H9 (cell line): Measurements from ENCODE around the gene CADPS2. TPM values are rescaled to one million over a fixed set of nuclear protein-coding genes. Genes with fewer than 3 reads are reported as not detected.

Source experiments
- DNase-seq: peaks from one replicate; pipeline ENCODE4 v3.0.0-alpha.2; 2017
- H2AFZ ChIP-seq: one replicate; pipeline ENCODE4 v1.6.1; 2013; ENCODE audit warnings: mild to moderate bottlenecking, low read length, control low read depth, moderate library complexity
- H2AK5ac ChIP-seq: 2 replicates; pipeline ENCODE4 v1.6.1; 2013; ENCODE audit warnings: low read length, control low read depth, mixed read lengths; ENCODE audit not compliant: insufficient read length
- H2BK120ac ChIP-seq: one replicate; pipeline ENCODE4 v1.6.1; 2013; ENCODE audit warnings: low read depth, mild to moderate bottlenecking, low read length, control low read depth, inconsistent platforms; ENCODE audit not compliant: poor library complexity, severe bottlenecking
- H2BK12ac ChIP-seq: 2 replicates; pipeline ENCODE4 v1.6.1; 2013; ENCODE audit warnings: low read length, control low read depth, mixed read lengths, low read depth; ENCODE audit not compliant: insufficient read length
- H2BK15ac ChIP-seq: 2 replicates; pipeline ENCODE4 v1.6.1; 2013; ENCODE audit warnings: low read depth, low read length, control low read depth
- H2BK20ac ChIP-seq: one replicate; pipeline ENCODE4 v1.6.1; 2013; ENCODE audit warnings: low read depth, mild to moderate bottlenecking, low read length, control low read depth, inconsistent platforms; ENCODE audit not compliant: poor library complexity, severe bottlenecking
- H2BK5ac ChIP-seq: 2 replicates; pipeline ENCODE4 v1.6.1; 2013; ENCODE audit warnings: low read length, control low read depth, mixed read lengths; ENCODE audit not compliant: insufficient read length
- H3K14ac ChIP-seq: 2 replicates; pipeline ENCODE4 v1.6.1; 2013; ENCODE audit warnings: low read length, control low read depth; ENCODE audit not compliant: insufficient read depth
- H3K18ac ChIP-seq: 2 replicates; pipeline ENCODE4 v1.6.1; 2013; ENCODE audit warnings: low read depth, mild to moderate bottlenecking, mixed read lengths, low read length, control low read depth; ENCODE audit not compliant: insufficient read length
- H3K23ac ChIP-seq: 2 replicates; pipeline ENCODE4 v1.6.1; 2013; ENCODE audit warnings: low read length, control low read depth, mixed read lengths, low read depth; ENCODE audit not compliant: insufficient read length
- H3K23me2 ChIP-seq: 2 replicates; pipeline ENCODE4 v1.6.1; 2013; ENCODE audit warnings: low read depth, mild to moderate bottlenecking, mixed read lengths, low read length, control low read depth; ENCODE audit not compliant: insufficient read length, poor library complexity, severe bottlenecking
- H3K27ac ChIP-seq: 2 replicates; pipeline ENCODE4 v1.5.1; 2013; ENCODE audit warnings: low read length, control low read depth, mixed read lengths, low read depth; ENCODE audit not compliant: insufficient read length
- H3K27me3 ChIP-seq: 2 replicates; pipeline ENCODE4 v1.6.1; 2013; ENCODE audit warnings: low read length, control low read depth, inconsistent platforms; ENCODE audit not compliant: insufficient read depth
- H3K4ac ChIP-seq: 2 replicates; pipeline ENCODE4 v1.6.1; 2013; ENCODE audit warnings: low read depth, mild to moderate bottlenecking, control low read depth, inconsistent platforms, low read length, moderate library complexity
- H3K4me1 ChIP-seq: 2 replicates; pipeline ENCODE4 v1.6.1; 2013; ENCODE audit warnings: low read length, control low read depth, inconsistent platforms; ENCODE audit not compliant: insufficient read depth
- H3K4me2 ChIP-seq: 2 replicates; pipeline ENCODE4 v1.6.1; 2013; ENCODE audit warnings: low read length, control low read depth, mixed read lengths; ENCODE audit not compliant: insufficient read length, insufficient read depth
- H3K56ac ChIP-seq: 2 replicates; pipeline ENCODE4 v1.6.1; 2013; ENCODE audit warnings: low read depth, mild to moderate bottlenecking, mixed read lengths, low read length, control low read depth; ENCODE audit not compliant: insufficient read length
- H3K79me1 ChIP-seq: 2 replicates; pipeline ENCODE4 v1.6.1; 2013; ENCODE audit warnings: low read depth, mild to moderate bottlenecking, moderate library complexity, low read length, control low read depth, inconsistent platforms; ENCODE audit not compliant: insufficient read depth, poor library complexity, severe bottlenecking
- H3K79me2 ChIP-seq: 2 replicates; pipeline ENCODE4 v1.6.1; 2013; ENCODE audit warnings: low read length, control low read depth, inconsistent platforms; ENCODE audit not compliant: insufficient read depth
- H3K9ac ChIP-seq: 2 replicates; pipeline ENCODE4 v1.6.1; 2013; ENCODE audit warnings: low read length, control low read depth, mixed read lengths; ENCODE audit not compliant: insufficient read length; ENCODE audit errors: extremely low read depth
- H3K9me3 ChIP-seq: one replicate; pipeline ENCODE4 v1.6.1; 2013; ENCODE audit warnings: low read depth, low read length, inconsistent platforms; ENCODE audit not compliant: control insufficient read depth
- H3T11ph ChIP-seq: one replicate; pipeline ENCODE4 v1.6.1; 2013; ENCODE audit warnings: mild to moderate bottlenecking, low read length, control low read depth, inconsistent platforms
- H4K20me1 ChIP-seq: one replicate; pipeline ENCODE4 v1.6.1; 2013; ENCODE audit not compliant: control insufficient read depth, insufficient read length, insufficient read depth
- H4K5ac ChIP-seq: 2 replicates; pipeline ENCODE4 v1.6.1; 2013; ENCODE audit warnings: low read depth, mild to moderate bottlenecking, mixed read lengths, low read length, control low read depth; ENCODE audit not compliant: insufficient read length
- H4K8ac ChIP-seq: replicated peaks from 2 replicates; pipeline ENCODE4 v1.6.1; 2013; ENCODE audit warnings: low read length, control low read depth, mixed read lengths, low read depth; ENCODE audit not compliant: insufficient read length
- H4K91ac ChIP-seq: 2 replicates; pipeline ENCODE4 v1.6.1; 2013; ENCODE audit warnings: low read depth, mild to moderate bottlenecking, moderate library complexity, mixed read lengths, low read length, control low read depth; ENCODE audit not compliant: insufficient read length
- H3K27ac Mint-ChIP-seq, 3 experiments: 2 replicates in 2 of 3; 3 replicates in 1 of 3; pipeline ENCODE4 v1.8.0; 2020 to 2021; ENCODE audit warnings: mixed read lengths in 3 of 3, mild to moderate bottlenecking in 1 of 3, moderate library complexity in 1 of 3
- H3K27me3 Mint-ChIP-seq: 2 replicates; pipeline ENCODE4 v1.8.0; 2021; ENCODE audit warnings: low read depth, mild to moderate bottlenecking, moderate library complexity, mixed read lengths
- H3K36me3 Mint-ChIP-seq, 3 experiments: 2 replicates in 2 of 3; 3 replicates in 1 of 3; pipeline ENCODE4 v1.8.0; 2020 to 2021; ENCODE audit warnings: low read depth in 3 of 3, mixed read lengths in 3 of 3; ENCODE audit not compliant: insufficient read depth in 1 of 3
- H3K4me1 Mint-ChIP-seq, 2 experiments: 2 replicates each; pipeline ENCODE4 v1.8.0; 2020; ENCODE audit warnings: mixed read lengths in 2 of 2
- H3K4me3 Mint-ChIP-seq, 2 experiments: 2 replicates in 1 of 2; 3 replicates in 1 of 2; pipeline ENCODE4 v1.8.0; 2020 to 2021; ENCODE audit warnings: mild to moderate bottlenecking in 2 of 2, mixed read lengths in 2 of 2, moderate library complexity in 1 of 2
- H3K9me3 Mint-ChIP-seq, 2 experiments: 2 replicates in 1 of 2; 3 replicates in 1 of 2; pipeline ENCODE4 v1.8.0; 2020; ENCODE audit warnings: mild to moderate bottlenecking in 2 of 2, mixed read lengths in 2 of 2, moderate library complexity in 1 of 2
- CTCF ChIP-seq: fragments of 200-600 bp; sonication (generic); conservative IDR thresholded peaks from 3 replicates; pipeline ENCODE4 v1.8.0; 2021; ENCODE audit warnings: antibody characterized with exemption, mild to moderate bottlenecking
- WGBS: extraction: QIAGEN DNeasy Blood & Tissue Kit; methylation state at CpG from one replicate; pipeline ENCODE4 v1.1.7; 2013; ENCODE audit warnings: missing lambda C conversion rate, low lambda C conversion rate, mixed read lengths; ENCODE audit not compliant: insufficient read length; ENCODE audit errors: extremely low coverage; 5-methylcytosine and 5-hydroxymethylcytosine counted together
- total RNA-seq: library from RNA; stranded (reverse); gene quantifications from 2 replicates; pipeline ENCODE4 v1.2.1, GENCODE V29; 2021

Gene CADPS2
- total RNA-seq, 1 experiment from 2014 or later: 7.1 TPM

- H3K4me2 ChIP-seq: no peak overlapping the region
Measured at GRCh38 chr7:122448893-122449589, 437.2 kb downstream of the CADPS2 start.

More at GRCh38 chr7:122448893-122449589, 437.2 kb downstream of the CADPS2 start:
- H3K27me3 Mint-ChIP-seq: no peaks in the 10 kb centered on the region
- Histone ChIP-seq H3K18ac (no peak overlapping the region), H4K5ac (no peak overlapping the region), H4K91ac (no peak overlapping the region), H3K27me3 (no peaks in the 10 kb centered on the region), H3K9me3 (no peaks in the 10 kb centered on the region), H3K23ac (no peak overlapping the region), H2BK20ac (no peak overlapping the region), H3T11ph (no peak overlapping the region), H3K79me1 (no peaks in the 10 kb centered on the region), H2BK12ac (no peak overlapping the region), H3K27ac (peak overlapping the region; percentile 2), H4K8ac (no peak overlapping the region), H2BK15ac (no peak overlapping the region), H3K9ac (no peak overlapping the region), H2AK5ac (no peak overlapping the region), H2BK5ac (no peak overlapping the region), H2AFZ (no peak overlapping the region), H3K4me1 (peaks cover 6% of the 10 kb centered on the region; the same call in 1 of the 2 replicates), H2BK120ac (no peak overlapping the region), H3K56ac (no peak overlapping the region), H4K20me1 (no peaks in the 10 kb centered on the region), H3K23me2 (no peaks in the 10 kb centered on the region), H3K4ac (no peak overlapping the region), H3K79me2 (no peaks in the 10 kb centered on the region), H3K14ac (no peak overlapping the region)
- peak overlapping the region; percentile 95 to 99 (median 97) for H3K27ac Mint-ChIP-seq
- no CpG with 5 or more reads among the region's 5 CpGs for WGBS
- H3K9me3 Mint-ChIP-seq: peaks cover 12 to 15% of the 10 kb centered on the region in 2 experiments
- TF ChIP-seq CTCF: no peak
- no peak for DNase-seq
- H3K36me3 Mint-ChIP-seq: peaks cover 11 to 24% (median 20%) of the 10 kb centered on the region in 3 experiments
- peaks cover 42 to 46% of the 10 kb centered on the region in 2 experiments for H3K4me1 Mint-ChIP-seq
- H3K4me3 Mint-ChIP-seq: no peak overlapping the region; a peak in 1 of 5 replicates
